ENCODE measurements around the gene ZNF236.
"Not testable (repeated sequence)": the region's sequence is repeated elsewhere in the genome, so short reads cannot be mapped to it uniquely, and the experiment has no call there.

The ZNF236 gene

GRCh38 chr18:77005651-77006195 lies 183.4 kb downstream of the ZNF236 start:
- DNase-seq (ENCODE audit: low read depth in 2 of 2): no peak

- DNase-seq (ENCODE audit: low read depth in 2 of 2): no peak
Observed at GRCh38 chr18:77006305-77007175, 184.2 kb downstream of the ZNF236 start.

- DNase-seq (ENCODE audit: low read depth in 2 of 2): no peak
Observed at GRCh38 chr18:77007251-77007650, 184.9 kb downstream of the ZNF236 start.

GRCh38 chr18:77008006-77008405 lies 185.6 kb downstream of the ZNF236 start:
- no peak for DNase-seq (ENCODE audit: low read depth in 2 of 2)

- DNase-seq (ENCODE audit: low read depth in 2 of 2): no peak
Observed at GRCh38 chr18:77008576-77009315, 186.4 kb downstream of the ZNF236 start.

- no peak for DNase-seq (ENCODE audit: low read depth in 2 of 2)
Observed at GRCh38 chr18:77009675-77010074, 187.3 kb downstream of the ZNF236 start.

GRCh38 chr18:77012120-77012519 lies 189.8 kb downstream of the ZNF236 start:
- DNase-seq (ENCODE audit: low read depth in 2 of 2): no peak

GRCh38 chr18:77012806-77013541 lies 190.6 kb downstream of the ZNF236 start:
- DNase-seq (ENCODE audit: low read depth in 2 of 2): no peak

- no peak for DNase-seq (ENCODE audit: low read depth in 2 of 2)
Observed at GRCh38 chr18:77013811-77014521, 191.6 kb downstream of the ZNF236 start.

GRCh38 chr18:77014538-77014937 lies 192.2 kb downstream of the ZNF236 start:
- DNase-seq (ENCODE audit: low read depth in 2 of 2): no peak

- DNase-seq (ENCODE audit: low read depth in 2 of 2): no peak
Observed at GRCh38 chr18:77015169-77015568, 192.8 kb downstream of the ZNF236 start.

- no peak for DNase-seq (ENCODE audit: low read depth in 2 of 2)
Observed at GRCh38 chr18:77015771-77016710, 193.7 kb downstream of the ZNF236 start.

GRCh38 chr18:77016936-77017335 lies 194.6 kb downstream of the ZNF236 start:
- DNase-seq (ENCODE audit: low read depth in 2 of 2): no peak

GRCh38 chr18:77017355-77017754 lies 195.0 kb downstream of the ZNF236 start:
- no peak for DNase-seq (ENCODE audit: low read depth in 2 of 2)

GRCh38 chr18:77018650-77019049 lies 196.3 kb downstream of the ZNF236 start:
- not testable (repeated sequence) for DNase-seq (ENCODE audit: low read depth in 2 of 2)

GRCh38 chr18:77019641-77020040 lies 197.3 kb downstream of the ZNF236 start:
- no peak for DNase-seq (ENCODE audit: low read depth in 2 of 2)

Measured in fibroblast of skin of left biceps (primary cell).